B cell (primary cell): ENCODE data around the gene TPI1. TPM values are rescaled to one million over a fixed set of nuclear protein-coding genes. Genes with fewer than 3 reads are reported as not detected.

Experiments
- ATAC-seq: fragments of 200-7000 bp; cut with Tn5 transposase; one replicate; pipeline ENCODE4 v1.10.0; 2021; ENCODE audit warnings: low read depth, mild to moderate bottlenecking, moderate number of reproducible peaks, moderate library complexity
- CTCF ChIA-PET: fragments of 350-600 bp; sonication (Branson Sonifier 250); formaldehyde crosslinking; loops from one replicate; lab custom pipeline; 2021; ENCODE audit warnings: antibody characterized with exemption, inconsistent platforms; lab: Charles Lee
- POLR2A ChIA-PET: fragments of 350-600 bp; sonication (Branson Sonifier 250); formaldehyde crosslinking; loops from one replicate; lab custom pipeline; 2021; ENCODE audit warnings: antibody characterized with exemption; lab: Charles Lee
- DNase-seq: peaks from one replicate; pipeline ENCODE4 v3.0.0; 2013
- H2AFZ ChIP-seq: 2 replicates; pipeline ENCODE4 v1.6.1; 2012; ENCODE audit warnings: mild to moderate bottlenecking, low read depth, low read length; ENCODE audit not compliant: insufficient read depth, poor library complexity, severe bottlenecking
- H3K27ac ChIP-seq, 2 donors: 1 replicate in 1 of 2; 2 replicates in 1 of 2; pipeline ENCODE4 v1.5.1; 2012 to 2013; ENCODE audit warnings: low read length in 2 of 2, mild to moderate bottlenecking in 2 of 2, moderate library complexity in 1 of 2
- H3K27me3 ChIP-seq, 4 experiments: fragments of 200-600 bp in 1 of 4; sonication (generic) in 1 of 4; replicated peaks in 1 of 4; 1 replicate in 2 of 4; 2 replicates in 2 of 4; pipeline versions ENCODE4 v1.6.1 to v1.7.0; 2013 to 2016; ENCODE audit warnings: low read length in 3 of 4, mild to moderate bottlenecking in 2 of 4, mixed read lengths in 1 of 4, moderate library complexity in 1 of 4; ENCODE audit not compliant: insufficient read depth in 4 of 4, control insufficient read depth in 3 of 4; ENCODE audit errors: control extremely low read depth in 1 of 4
- H3K36me3 ChIP-seq, 2 experiments: replicated peaks in 1 of 2; 1 replicate in 1 of 2; 2 replicates in 1 of 2; pipeline versions ENCODE4 v1.6.1 to v1.7.1; 2013; ENCODE audit warnings: low read length in 1 of 2; ENCODE audit not compliant: insufficient read depth in 2 of 2, control insufficient read depth in 1 of 2; ENCODE audit errors: control extremely low read depth in 1 of 2, extremely low read depth in 1 of 2
- H3K4me1 ChIP-seq, 2 donors: fragments of 200-600 bp in 1 of 2; sonication (generic) in 1 of 2; 1 replicate in 1 of 2; 2 replicates in 1 of 2; pipeline versions ENCODE4 v1.5.1 to v1.6.1; 2013 to 2017; ENCODE audit warnings: low read length in 2 of 2; ENCODE audit not compliant: control insufficient read depth in 2 of 2, insufficient read depth in 2 of 2
- H3K4me2 ChIP-seq: replicated peaks from 2 replicates; pipeline ENCODE3; 2012; ENCODE audit warnings: mild to moderate bottlenecking, low read depth, low read length; ENCODE audit not compliant: poor library complexity, severe bottlenecking
- H3K4me3 ChIP-seq, 5 experiments: fragments of 200-600 bp in 1 of 5; sonication (generic) in 1 of 5; 1 replicate in 3 of 5; 2 replicates in 2 of 5; pipeline versions ENCODE4 v1.5.1 to v1.7.0; 2011 to 2016; ENCODE audit warnings: low read length in 4 of 5, mild to moderate bottlenecking in 4 of 5, low read depth in 2 of 5, control low read depth in 1 of 5, moderate library complexity in 1 of 5; ENCODE audit not compliant: insufficient read depth in 1 of 5; ENCODE audit errors: control extremely low read depth in 1 of 5, extremely low read depth in 1 of 5
- H3K79me2 ChIP-seq: fragments of 200-600 bp; sonication (generic); one replicate; pipeline ENCODE4 v1.6.0; 2016; ENCODE audit warnings: low read length; ENCODE audit not compliant: control insufficient read depth, insufficient read depth
- H3K9ac ChIP-seq: fragments of 200-600 bp; sonication (generic); 2 replicates; pipeline ENCODE4 v1.6.1; 2017; ENCODE audit warnings: mild to moderate bottlenecking, low read length, moderate library complexity
- H3K9me3 ChIP-seq, 3 donors: one replicate each; pipeline versions ENCODE4 v1.6.1 to v1.7.1; 2013; ENCODE audit warnings: low read length in 2 of 3; ENCODE audit not compliant: control insufficient read depth in 2 of 3, insufficient read depth in 1 of 3; ENCODE audit errors: control extremely low read depth in 1 of 3
- H4K20me1 ChIP-seq: 2 replicates; pipeline ENCODE4 v1.6.0; 2012; ENCODE audit warnings: mild to moderate bottlenecking, low read length; ENCODE audit not compliant: insufficient read depth, control insufficient read depth, poor library complexity, severe bottlenecking
- H3K27ac Mint-ChIP-seq: one replicate; pipeline ENCODE4 v1.8.0; 2021; ENCODE audit warnings: mixed read lengths
- H3K27me3 Mint-ChIP-seq: one replicate; pipeline ENCODE4 v1.8.0; 2021; ENCODE audit warnings: mixed read lengths
- H3K4me1 Mint-ChIP-seq: one replicate; pipeline ENCODE4 v1.8.0; 2021; ENCODE audit warnings: mixed read lengths
- H3K4me3 Mint-ChIP-seq: one replicate; pipeline ENCODE4 v1.8.0; 2021; ENCODE audit warnings: mixed read lengths
- H3K9me3 Mint-ChIP-seq: one replicate; pipeline ENCODE4 v1.8.0; 2022; ENCODE audit warnings: mixed read lengths; ENCODE audit not compliant: insufficient read depth
- CTCF ChIP-seq: fragments of 200-600 bp; IDR thresholded peaks from one replicate; pipeline ENCODE4 v1.8.0; 2022; ENCODE audit warnings: antibody characterized with exemption, mild to moderate bottlenecking
- EZH2 ChIP-seq: IDR thresholded peaks from 2 replicates; pipeline ENCODE4 v1.6.1; 2012; ENCODE audit warnings: borderline replicate concordance, low read depth, mild to moderate bottlenecking, moderate library complexity, low read length; ENCODE audit not compliant: insufficient read depth, poor library complexity, severe bottlenecking
- WGBS: methylation state at CpG from one replicate; pipeline ENCODE4 v1.1.5; 2013; ENCODE audit warnings: missing lambda C conversion rate; ENCODE audit not compliant: insufficient coverage; 5-methylcytosine and 5-hydroxymethylcytosine counted together
- intact Hi-C: fragments of 100-400 bp; cut with micrococcal nuclease; formaldehyde crosslinking; loops from one replicate; pipeline ENCODE4 v1.10.0; 2022
- polyA plus RNA-seq: library from polyadenylated mRNA; depleted of rRNA; stranded (reverse); fragments of >200 nt; gene quantifications from 2 replicates; pipeline ENCODE4 v1.2.3, GENCODE V29; 2012
- total RNA-seq, 2 donors: library from RNA; stranded (reverse); fragments of 120-200 nt in 1 of 2; gene quantifications; 1 replicate in 1 of 2; 2 replicates in 1 of 2; pipeline versions ENCODE4 v1.2.3 to v1.2.4, GENCODE V29; 2013 to 2022

TPI1 gene
- total and polyA plus RNA-seq, 2 donors (not counting 1 experiment from before 2014, with no cell fraction given): 181 to 187 TPM

GRCh38 chr12:6872073-6873048 lies 5.0 kb downstream of the TPI1 start:
- WGBS: 6% methylated on average over 39 of the region's 40 CpGs
- no peaks in the 10 kb centered on the region for H3K9me3 Mint-ChIP-seq
- ATAC-seq (peak; percentile 26), DNase-seq (peak; percentile 89)
- Histone ChIP-seq H3K4me1 (peaks cover 33 to 44% of the 10 kb centered on the region in 2 donors), H3K9me3 (no peaks in the 10 kb centered on the region), H3K9ac (peak overlapping the region; percentile 91), H3K36me3 (peaks cover 0 to 21% of the 10 kb centered on the region in 2 experiments), H3K4me3 (peak overlapping the region; percentile 50 to 92 (median 88)), H2AFZ (peak overlapping the region; percentile 97), H3K27me3 (no peaks in the 10 kb centered on the region), H3K27ac (peak overlapping the region; percentile 35 to 61), H3K4me2 (peak overlapping the region; percentile 97), H4K20me1 (peaks cover 46% of the 10 kb centered on the region), H3K79me2 (peaks cover 17% of the 10 kb centered on the region)
- no peaks in the 10 kb centered on the region for H3K27me3 Mint-ChIP-seq
- CTCF ChIA-PET: interaction anchor here (0.6 to 11.8 kb wide), 44 partner anchors 8 to 272 kb away, joined by 3 to 136 read pairs (median 6); partner anchors contain the start of genes C12orf57, C1RL, CDCA3 and COPS7A
- POLR2A ChIA-PET: interaction anchor here (0.5 to 2.7 kb wide), 20 partner anchors 19 to 238 kb away, joined by 3 to 30 read pairs (median 6); partner anchors contain the start of genes C12orf57, CDCA3, COPS7A and LRRC23
- H3K4me1 Mint-ChIP-seq: peaks cover 45% of the 10 kb centered on the region
- peak overlapping the region; percentile 93 for H3K27ac Mint-ChIP-seq
- TF ChIP-seq EZH2 (no peak), CTCF (peak; percentile 89)
- intact Hi-C loops: loop anchor here (1.0 to 2.0 kb wide), 11 partner anchors 19 to 317 kb away; partner anchors contain the start of genes C1R, CLSTN3, COPS7A and EMG1
- peak overlapping the region; percentile 90 for H3K4me3 Mint-ChIP-seq
